ENCODE data around the gene GANC.

Gene GANC

GRCh38 chr15:42392309-42393024 lies 119.5 kb downstream of the GANC start:
- H3K4me3 ChIP-seq (ENCODE audit: control insufficient read depth, low read depth, low read length): no peak overlapping the region
- DNase-seq (ENCODE audit: low read depth): no peak
- no peak for TF ChIP-seq CTCF (IDR thresholded peaks at IDR 0.05; ENCODE audit: control insufficient read depth, insufficient read depth, low read depth, low read length, missing control alignments)

- TF ChIP-seq CTCF (IDR thresholded peaks at IDR 0.05; ENCODE audit: control insufficient read depth, insufficient read depth, low read depth, low read length, missing control alignments): no peak
- H3K4me3 ChIP-seq (ENCODE audit: control insufficient read depth, low read depth, low read length): no peak overlapping the region
- no peak for DNase-seq (ENCODE audit: low read depth)
Observed at GRCh38 chr15:42394106-42394505, 121.1 kb downstream of the GANC start.

GRCh38 chr15:42395838-42396237 lies 122.8 kb downstream of the GANC start:
- H3K4me3 ChIP-seq (ENCODE audit: control insufficient read depth, low read depth, low read length): no peak overlapping the region
- TF ChIP-seq CTCF (IDR thresholded peaks at IDR 0.05; ENCODE audit: control insufficient read depth, insufficient read depth, low read depth, low read length, missing control alignments): no peak
- no peak for DNase-seq (ENCODE audit: low read depth)

- no peak for DNase-seq (ENCODE audit: low read depth)
- TF ChIP-seq CTCF (IDR thresholded peaks at IDR 0.05; ENCODE audit: control insufficient read depth, insufficient read depth, low read depth, low read length, missing control alignments): no peak
- H3K4me3 ChIP-seq (ENCODE audit: control insufficient read depth, low read depth, low read length): no peak overlapping the region
Observed at GRCh38 chr15:42401544-42402454, 128.8 kb downstream of the GANC start.

- no peak overlapping the region for H3K4me3 ChIP-seq (ENCODE audit: control insufficient read depth, low read depth, low read length)
- TF ChIP-seq CTCF (IDR thresholded peaks at IDR 0.05; ENCODE audit: control insufficient read depth, insufficient read depth, low read depth, low read length, missing control alignments): no peak
- no peak for DNase-seq (ENCODE audit: low read depth)
Observed at GRCh38 chr15:42402455-42403205, 129.6 kb downstream of the GANC start.

- no peak for DNase-seq (ENCODE audit: low read depth)
- H3K4me3 ChIP-seq (ENCODE audit: control insufficient read depth, low read depth, low read length): no peak overlapping the region
- TF ChIP-seq CTCF (IDR thresholded peaks at IDR 0.05; ENCODE audit: control insufficient read depth, insufficient read depth, low read depth, low read length, missing control alignments): no peak
Observed at GRCh38 chr15:42403389-42403788, 130.4 kb downstream of the GANC start.

All from AG09309 (cell line).